GM19193 (cell line): Measurements from ENCODE around the gene KIF5C.

Experiments
- POLR2A ChIP-seq: IDR thresholded peaks from 4 replicates; pipeline ENCODE4 v1.6.1; 2011; ENCODE audit not compliant: insufficient read depth, insufficient read length; ENCODE audit errors: extremely low read depth

The KIF5C gene

GRCh38 chr2:149062531-149062930 lies 187.5 kb downstream of the KIF5C start:
- no peak for TF ChIP-seq POLR2A

- no peak for TF ChIP-seq POLR2A
These were observed 188.2 kb downstream of the KIF5C start for GRCh38 chr2:149063177-149063576.

- TF ChIP-seq POLR2A, result no peak
These were observed 189.4 kb downstream of the KIF5C start for GRCh38 chr2:149064365-149064841.

GRCh38 chr2:149064856-149065630 lies 190.0 kb downstream of the KIF5C start:
- TF ChIP-seq POLR2A, result no peak

GRCh38 chr2:149068225-149068995 lies 193.4 kb downstream of the KIF5C start:
- TF ChIP-seq POLR2A, result no peak

- no peak for TF ChIP-seq POLR2A
These were observed 194.2 kb downstream of the KIF5C start for GRCh38 chr2:149068996-149069888.

- no peak for TF ChIP-seq POLR2A
These were observed 195.8 kb downstream of the KIF5C start for GRCh38 chr2:149070681-149071320.

GRCh38 chr2:149075105-149075504 lies 200.1 kb downstream of the KIF5C start:
- no peak for TF ChIP-seq POLR2A

GRCh38 chr2:149075853-149076252 lies 200.8 kb downstream of the KIF5C start:
- no peak for TF ChIP-seq POLR2A
